ENCODE results near the gene GET4.

DNA sequence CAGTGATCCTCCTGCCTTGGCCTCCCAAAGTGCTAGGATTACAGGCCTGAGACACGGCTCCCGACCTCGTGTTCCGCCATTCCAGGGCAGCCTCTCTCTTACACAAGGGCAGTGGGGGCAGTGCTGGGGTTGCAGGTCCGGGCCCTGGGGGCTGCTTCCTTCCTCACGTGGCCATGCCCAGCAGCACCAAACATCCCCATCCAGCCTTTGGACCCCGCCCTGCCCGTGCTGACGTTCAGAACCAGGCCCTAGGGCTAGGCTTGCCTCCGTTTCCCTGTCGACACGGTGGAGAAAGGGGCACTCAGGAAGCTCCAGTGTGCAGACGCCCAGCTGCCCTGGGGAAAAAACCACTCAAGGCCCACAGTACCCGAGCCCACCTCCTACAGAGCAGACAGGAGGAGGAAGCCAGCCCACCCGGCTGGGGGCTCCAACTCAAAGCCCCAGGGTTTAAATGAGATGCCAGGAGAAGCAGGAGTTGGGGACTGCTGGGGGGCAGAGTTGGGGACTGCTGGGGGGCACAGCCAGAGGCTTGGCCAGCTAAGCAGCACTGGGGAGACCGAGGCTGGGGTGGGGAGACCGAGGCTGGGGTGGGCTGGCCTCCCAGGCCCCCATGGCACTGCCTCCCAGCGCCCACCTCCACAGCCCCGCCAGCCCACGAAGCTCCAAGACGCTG, 42.2 kb downstream of the GET4 start:
- TF ChIP-seq POLR2A (IDR thresholded peaks at IDR 0.05): no peak
- TF ChIP-seq, protein P1, sequence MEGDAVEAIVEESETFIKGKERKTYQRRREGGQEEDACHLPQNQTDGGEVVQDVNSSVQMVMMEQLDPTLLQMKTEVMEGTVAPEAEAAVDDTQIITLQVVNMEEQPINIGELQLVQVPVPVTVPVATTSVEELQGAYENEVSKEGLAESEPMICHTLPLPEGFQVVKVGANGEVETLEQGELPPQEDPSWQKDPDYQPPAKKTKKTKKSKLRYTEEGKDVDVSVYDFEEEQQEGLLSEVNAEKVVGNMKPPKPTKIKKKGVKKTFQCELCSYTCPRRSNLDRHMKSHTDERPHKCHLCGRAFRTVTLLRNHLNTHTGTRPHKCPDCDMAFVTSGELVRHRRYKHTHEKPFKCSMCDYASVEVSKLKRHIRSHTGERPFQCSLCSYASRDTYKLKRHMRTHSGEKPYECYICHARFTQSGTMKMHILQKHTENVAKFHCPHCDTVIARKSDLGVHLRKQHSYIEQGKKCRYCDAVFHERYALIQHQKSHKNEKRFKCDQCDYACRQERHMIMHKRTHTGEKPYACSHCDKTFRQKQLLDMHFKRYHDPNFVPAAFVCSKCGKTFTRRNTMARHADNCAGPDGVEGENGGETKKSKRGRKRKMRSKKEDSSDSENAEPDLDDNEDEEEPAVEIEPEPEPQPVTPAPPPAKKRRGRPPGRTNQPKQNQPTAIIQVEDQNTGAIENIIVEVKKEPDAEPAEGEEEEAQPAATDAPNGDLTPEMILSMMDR (IDR thresholded peaks at IDR 0.05 in 4 of 5, conservative IDR thresholded peaks at IDR 0.05 in 1 of 5): no peak
